Measurements from ENCODE around the gene FOXL3.

FOXL3 gene

GRCh38 chr7:304574-305409, 14.8 kb downstream of the FOXL3 start:
- DNase-seq: no peak

- no peak for DNase-seq
Observed at GRCh38 chr7:305410-306151, 15.6 kb downstream of the FOXL3 start.

GRCh38 chr7:307970-308369, 18.0 kb downstream of the FOXL3 start:
- DNase-seq: no peak

- no peak for DNase-seq
Observed at GRCh38 chr7:309586-310228, 19.7 kb downstream of the FOXL3 start.

GRCh38 chr7:311131-311680, 21.2 kb downstream of the FOXL3 start:
- DNase-seq: no peak

GRCh38 chr7:311796-312195, 21.8 kb downstream of the FOXL3 start:
- DNase-seq: no peak

GRCh38 chr7:312424-312823, 22.5 kb downstream of the FOXL3 start:
- DNase-seq: no peak

- DNase-seq: no peak
Observed at GRCh38 chr7:314853-315252, 24.9 kb downstream of the FOXL3 start.

- no peak for DNase-seq
Observed at GRCh38 chr7:315516-316265, 25.7 kb downstream of the FOXL3 start.

- no peak for DNase-seq
Observed at GRCh38 chr7:317643-318405, 27.9 kb downstream of the FOXL3 start.

GRCh38 chr7:318476-318875, 28.5 kb downstream of the FOXL3 start:
- DNase-seq: no peak

GRCh38 chr7:318878-319661, 29.1 kb downstream of the FOXL3 start:
- DNase-seq: no peak

GRCh38 chr7:320297-320696, 30.3 kb downstream of the FOXL3 start:
- no peak for DNase-seq

GRCh38 chr7:322111-322671, 32.2 kb downstream of the FOXL3 start:
- peak; percentile 62 for DNase-seq

- no peak for DNase-seq
Observed at GRCh38 chr7:322708-323111, 32.7 kb downstream of the FOXL3 start.

GRCh38 chr7:323410-323809, 33.4 kb downstream of the FOXL3 start:
- no peak for DNase-seq

GRCh38 chr7:324011-324410, 34.0 kb downstream of the FOXL3 start:
- no peak for DNase-seq

- no peak for DNase-seq
Observed at GRCh38 chr7:325051-325798, 35.3 kb downstream of the FOXL3 start.

- DNase-seq: no peak
Observed at GRCh38 chr7:325811-326210, 35.8 kb downstream of the FOXL3 start.

- no peak for DNase-seq
Observed at GRCh38 chr7:326273-326672, 36.3 kb downstream of the FOXL3 start.
